ENCODE data around the gene TEX13D. TPM values are rescaled to one million over a fixed set of nuclear protein-coding genes. Genes with fewer than 3 reads are reported as not detected.

The TEX13D gene
- total RNA-seq, 2 experiments from 2014 or later = not detected

GRCh38 chrX:124347242-124347641, 14.8 kb downstream of the TEX13D start:
- CTCF ChIA-PET (ENCODE audit: unreplicated experiment) = no interaction called here
- Histone ChIP-seq H3K79me2 (ENCODE audit: insufficient read depth, low read depth, low read length) (no peaks in the 10 kb centered on the region), H3K27ac (ENCODE audit: low read depth, low read length, poor library complexity, severe bottlenecking) (no peak overlapping the region), H3K4me1 (ENCODE audit: insufficient read depth, low read length, poor library complexity, severe bottlenecking) (peaks cover 53% of the 10 kb centered on the region), H3K36me3 (ENCODE audit: insufficient read depth, low read length) (no peaks in the 10 kb centered on the region), H3K4me2 (ENCODE audit: low read length) (peak overlapping the region; percentile 52), H3K9me2 (ENCODE audit: insufficient read depth, low read length) (no peaks in the 10 kb centered on the region), H2AFZ (ENCODE audit: low read length) (no peak overlapping the region), H3K9me3 (ENCODE audit: low read length) (no peaks in the 10 kb centered on the region), H3K4me3 (ENCODE audit: low read depth, low read length, poor library complexity, severe bottlenecking) (peak overlapping the region; percentile 52), H4K20me1 (ENCODE audit: insufficient read depth, low read length) (no peaks in the 10 kb centered on the region)
- no TSS peak for BruUV-seq (replicated peaks)
- POLR2A ChIA-PET = interaction anchor here (0.7 kb wide), 1 partner anchor 17 kb away, joined by 3 read pairs; no protein-coding TSS in a partner anchor
- DNase-seq (ENCODE audit: low spot score) = no peak
- intact Hi-C loops (cut with micrococcal nuclease; ENCODE audit: unreplicated experiment) = no loop called here
- TF ChIP-seq EZH2phosphoT487 (IDR thresholded peaks at IDR 0.05; ENCODE audit: borderline replicate concordance, low read depth, low read length) = no peak
- TF ChIP-seq, protein P1, sequence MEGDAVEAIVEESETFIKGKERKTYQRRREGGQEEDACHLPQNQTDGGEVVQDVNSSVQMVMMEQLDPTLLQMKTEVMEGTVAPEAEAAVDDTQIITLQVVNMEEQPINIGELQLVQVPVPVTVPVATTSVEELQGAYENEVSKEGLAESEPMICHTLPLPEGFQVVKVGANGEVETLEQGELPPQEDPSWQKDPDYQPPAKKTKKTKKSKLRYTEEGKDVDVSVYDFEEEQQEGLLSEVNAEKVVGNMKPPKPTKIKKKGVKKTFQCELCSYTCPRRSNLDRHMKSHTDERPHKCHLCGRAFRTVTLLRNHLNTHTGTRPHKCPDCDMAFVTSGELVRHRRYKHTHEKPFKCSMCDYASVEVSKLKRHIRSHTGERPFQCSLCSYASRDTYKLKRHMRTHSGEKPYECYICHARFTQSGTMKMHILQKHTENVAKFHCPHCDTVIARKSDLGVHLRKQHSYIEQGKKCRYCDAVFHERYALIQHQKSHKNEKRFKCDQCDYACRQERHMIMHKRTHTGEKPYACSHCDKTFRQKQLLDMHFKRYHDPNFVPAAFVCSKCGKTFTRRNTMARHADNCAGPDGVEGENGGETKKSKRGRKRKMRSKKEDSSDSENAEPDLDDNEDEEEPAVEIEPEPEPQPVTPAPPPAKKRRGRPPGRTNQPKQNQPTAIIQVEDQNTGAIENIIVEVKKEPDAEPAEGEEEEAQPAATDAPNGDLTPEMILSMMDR (conservative IDR thresholded peaks at IDR 0.05; ENCODE audit: low read length) = no peak

- Histone ChIP-seq H3K9me3 (ENCODE audit: low read length) (no peaks in the 10 kb centered on the region), H3K9me2 (ENCODE audit: insufficient read depth, low read length) (no peaks in the 10 kb centered on the region), H3K27ac (ENCODE audit: low read depth, low read length, poor library complexity, severe bottlenecking) (peak overlapping the region; percentile 15), H2AFZ (ENCODE audit: low read length) (peak overlapping the region; percentile 89), H4K20me1 (ENCODE audit: insufficient read depth, low read length) (no peaks in the 10 kb centered on the region), H3K36me3 (ENCODE audit: insufficient read depth, low read length) (no peaks in the 10 kb centered on the region), H3K79me2 (ENCODE audit: insufficient read depth, low read depth, low read length) (no peaks in the 10 kb centered on the region), H3K4me1 (ENCODE audit: insufficient read depth, low read length, poor library complexity, severe bottlenecking) (peaks cover 44% of the 10 kb centered on the region), H3K4me3 (ENCODE audit: low read depth, low read length, poor library complexity, severe bottlenecking) (peak overlapping the region; percentile 51), H3K4me2 (ENCODE audit: low read length) (peak overlapping the region; percentile 44)
- POLR2A ChIA-PET = no interaction called here
- intact Hi-C loops (cut with micrococcal nuclease; ENCODE audit: unreplicated experiment) = no loop called here
- CTCF ChIA-PET (ENCODE audit: unreplicated experiment) = no interaction called here
- DNase-seq (ENCODE audit: low spot score) = no peak
- no TSS peak for BruUV-seq (replicated peaks)
- TF ChIP-seq, protein P1 (conservative IDR thresholded peaks at IDR 0.05; ENCODE audit: low read length) = no peak
- TF ChIP-seq EZH2phosphoT487 (IDR thresholded peaks at IDR 0.05; ENCODE audit: borderline replicate concordance, low read depth, low read length) = no peak
These were observed 15.7 kb downstream of the TEX13D start for GRCh38 chrX:124348182-124348581.

- TF ChIP-seq, protein P1 (conservative IDR thresholded peaks at IDR 0.05; ENCODE audit: low read length) = no peak
- TF ChIP-seq EZH2phosphoT487 (IDR thresholded peaks at IDR 0.05; ENCODE audit: borderline replicate concordance, low read depth, low read length) = no peak
- Histone ChIP-seq H3K79me2 (ENCODE audit: insufficient read depth, low read depth, low read length) (no peaks in the 10 kb centered on the region), H3K9me3 (ENCODE audit: low read length) (no peaks in the 10 kb centered on the region), H2AFZ (ENCODE audit: low read length) (0 out of 2 replicates have a peak overlapping the region, but pooled peaks have one; percentile 89), H3K4me3 (ENCODE audit: low read depth, low read length, poor library complexity, severe bottlenecking) (peak overlapping the region; percentile 51), H3K36me3 (ENCODE audit: insufficient read depth, low read length) (no peaks in the 10 kb centered on the region), H3K4me2 (ENCODE audit: low read length) (peak overlapping the region; percentile 44; the same call in 1 of the 2 replicates), H3K4me1 (ENCODE audit: insufficient read depth, low read length, poor library complexity, severe bottlenecking) (peaks cover 36% of the 10 kb centered on the region), H3K27ac (ENCODE audit: low read depth, low read length, poor library complexity, severe bottlenecking) (peak overlapping the region; percentile 15), H3K9me2 (ENCODE audit: insufficient read depth, low read length) (no peaks in the 10 kb centered on the region), H4K20me1 (ENCODE audit: insufficient read depth, low read length) (no peaks in the 10 kb centered on the region)
- CTCF ChIA-PET (ENCODE audit: unreplicated experiment) = no interaction called here
- no peak for DNase-seq (ENCODE audit: low spot score)
- no TSS peak for BruUV-seq (replicated peaks)
- intact Hi-C loops (cut with micrococcal nuclease; ENCODE audit: unreplicated experiment) = no loop called here
- POLR2A ChIA-PET = no interaction called here
These were observed 16.5 kb downstream of the TEX13D start for GRCh38 chrX:124348885-124349453.
